Adipocyte (in vitro differentiated cells): ENCODE results near the gene RRP1B.

Source experiments
- DNase-seq: peaks from one replicate; pipeline ENCODE4 v3.0.0-alpha.2; 2015; ENCODE audit warnings: low read depth
- H3K27me3 ChIP-seq: replicated peaks from 2 replicates; pipeline ENCODE4 v1.7.0; 2013; ENCODE audit warnings: mild to moderate bottlenecking, low read length, moderate library complexity; ENCODE audit not compliant: control insufficient read depth, insufficient read depth
- H3K36me3 ChIP-seq: 2 replicates; pipeline ENCODE4 v1.7.0; 2013; ENCODE audit warnings: low read length, mild to moderate bottlenecking, moderate library complexity; ENCODE audit not compliant: control insufficient read depth, insufficient read depth, severe bottlenecking
- H3K4me1 ChIP-seq: 2 replicates; pipeline ENCODE4 v1.7.0; 2013; ENCODE audit warnings: mild to moderate bottlenecking, low read length, moderate library complexity; ENCODE audit not compliant: control insufficient read depth, insufficient read depth
- H3K4me3 ChIP-seq: 2 replicates; pipeline ENCODE4 v1.7.0; 2013; ENCODE audit warnings: mild to moderate bottlenecking, low read length, moderate library complexity
- H3K9ac ChIP-seq: 2 replicates; pipeline ENCODE4 v1.7.0; 2013; ENCODE audit warnings: mild to moderate bottlenecking, low read length, moderate library complexity
- H3K9me3 ChIP-seq: 2 replicates; pipeline ENCODE4 v1.7.0; 2013; ENCODE audit warnings: mild to moderate bottlenecking, low read length, moderate library complexity; ENCODE audit not compliant: control insufficient read depth

RRP1B gene

DNA sequence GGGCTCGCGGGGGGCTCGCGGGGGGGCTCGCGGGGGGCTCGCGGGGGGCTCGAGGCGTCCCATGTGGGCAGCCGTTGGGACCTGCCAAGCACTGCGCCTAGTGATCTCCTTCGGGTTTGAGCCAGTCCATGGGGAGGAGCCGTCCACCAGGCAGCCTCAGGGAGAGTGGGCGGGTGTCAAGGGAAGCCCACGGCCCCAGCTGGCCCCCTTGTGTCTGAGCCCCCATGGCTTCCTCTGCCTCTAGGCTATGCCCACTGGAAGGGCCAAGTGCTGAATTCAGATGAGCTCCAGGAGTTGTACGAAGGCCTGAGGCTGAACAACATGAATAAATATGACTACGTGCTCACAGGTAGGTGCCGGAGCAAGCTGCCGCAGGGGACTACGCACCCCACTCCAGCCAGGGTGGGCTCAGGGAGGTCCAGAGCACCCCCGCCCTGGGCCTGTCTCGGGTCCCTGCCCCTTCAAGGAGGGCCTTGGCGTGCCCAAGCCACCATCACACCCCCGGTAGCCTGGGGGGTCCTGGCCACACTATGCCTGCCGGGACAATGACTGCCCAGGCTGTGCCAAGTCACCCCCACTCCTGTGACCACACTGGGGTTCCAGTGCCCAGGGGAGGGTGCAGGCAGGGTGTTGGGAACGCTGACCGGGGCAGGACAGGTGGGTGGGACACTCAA lies 82.2 kb downstream of the RRP1B start:
- Histone ChIP-seq H3K4me1 (peaks cover 6% of the 10 kb centered on the region), H3K4me3 (no peak overlapping the region), H3K9me3 (no peaks in the 10 kb centered on the region), H3K27me3 (no peaks in the 10 kb centered on the region), H3K9ac (no peak overlapping the region), H3K36me3 (peaks cover 59% of the 10 kb centered on the region)
- no peak for DNase-seq

DNA sequence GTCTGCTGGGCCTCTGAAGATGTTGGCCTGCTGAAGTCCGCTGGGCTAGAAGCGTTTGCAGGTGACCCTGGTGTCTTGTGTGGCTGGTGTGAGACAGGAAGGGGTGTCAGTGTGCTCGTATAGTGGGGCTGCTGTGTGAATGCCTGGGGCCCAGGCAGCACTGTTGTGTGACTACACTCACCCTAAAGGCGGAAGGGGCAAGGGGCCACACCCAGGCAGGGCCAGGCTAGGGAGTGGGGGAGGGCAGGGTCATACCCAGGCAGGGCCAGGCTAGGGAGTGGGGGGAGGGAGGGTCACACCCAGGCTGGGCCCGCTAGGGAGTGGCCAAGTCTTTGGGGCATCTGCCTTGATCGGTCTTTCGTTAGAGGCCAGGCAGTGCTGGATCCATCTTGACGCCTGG lies 84.6 kb downstream of the RRP1B start:
- Histone ChIP-seq H3K36me3 (peaks cover 67% of the 10 kb centered on the region), H3K9me3 (no peaks in the 10 kb centered on the region), H3K9ac (no peak overlapping the region), H3K4me1 (no peaks in the 10 kb centered on the region), H3K4me3 (no peak overlapping the region), H3K27me3 (no peaks in the 10 kb centered on the region)
- DNase-seq, result no peak

DNA sequence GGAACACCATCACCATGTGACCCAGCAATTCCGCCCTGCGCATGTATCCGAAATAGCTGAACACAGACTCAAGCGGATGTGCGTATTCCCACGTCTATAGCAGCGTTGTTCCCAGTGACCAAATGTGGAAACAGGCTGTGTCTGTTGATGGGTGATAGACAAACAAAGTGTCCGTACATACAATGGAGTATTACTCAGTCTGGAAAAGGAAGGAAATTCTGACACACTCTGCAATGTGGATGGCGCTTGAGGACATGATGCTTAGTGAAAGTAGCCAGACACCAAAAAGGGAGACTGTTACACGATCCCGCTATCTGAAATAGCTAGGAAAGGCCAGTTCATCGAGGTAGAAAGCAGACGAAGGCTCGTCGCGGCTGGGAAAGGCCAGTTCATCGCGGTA lies 85.4 kb downstream of the RRP1B start:
- Histone ChIP-seq H3K9ac (no peak overlapping the region), H3K4me3 (no peak overlapping the region), H3K27me3 (no peaks in the 10 kb centered on the region), H3K4me1 (no peaks in the 10 kb centered on the region), H3K36me3 (peaks cover 73% of the 10 kb centered on the region), H3K9me3 (no peaks in the 10 kb centered on the region)
- DNase-seq, result no peak
